Measurements from ENCODE around the gene DNAJB6.

- TF ChIP-seq CTCF (IDR thresholded peaks at IDR 0.05) (no peak), EZH2 (IDR thresholded peaks at IDR 0.05) (no peak)
Measured at GRCh38 chr7:157431173-157431950, 94.6 kb downstream of the DNAJB6 start.

Data from neural progenitor cell (in vitro differentiated cells).